ENCODE measurements around the gene IVNS1ABP.

IVNS1ABP gene

DNA sequence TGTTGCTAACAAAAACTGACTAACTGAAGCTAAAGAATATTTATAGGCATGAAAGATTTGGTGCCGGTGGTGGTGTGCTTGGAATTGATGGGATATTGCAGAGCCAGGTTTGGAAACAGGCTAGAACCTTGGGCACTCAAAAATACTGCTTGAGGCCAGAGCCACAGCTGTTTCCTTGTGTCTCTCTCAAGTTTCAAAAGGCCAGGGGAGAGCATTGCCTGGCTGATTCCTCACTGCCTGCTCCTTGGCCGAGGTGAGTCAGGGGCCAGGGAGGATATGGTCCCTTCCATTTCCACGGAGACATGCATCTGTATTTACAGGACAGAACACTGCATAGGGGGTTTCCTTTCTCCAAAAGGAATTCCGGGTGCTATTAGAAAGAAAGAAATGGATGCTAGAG, 36.1 kb upstream of the IVNS1ABP start:
- TF ChIP-seq, protein P1, sequence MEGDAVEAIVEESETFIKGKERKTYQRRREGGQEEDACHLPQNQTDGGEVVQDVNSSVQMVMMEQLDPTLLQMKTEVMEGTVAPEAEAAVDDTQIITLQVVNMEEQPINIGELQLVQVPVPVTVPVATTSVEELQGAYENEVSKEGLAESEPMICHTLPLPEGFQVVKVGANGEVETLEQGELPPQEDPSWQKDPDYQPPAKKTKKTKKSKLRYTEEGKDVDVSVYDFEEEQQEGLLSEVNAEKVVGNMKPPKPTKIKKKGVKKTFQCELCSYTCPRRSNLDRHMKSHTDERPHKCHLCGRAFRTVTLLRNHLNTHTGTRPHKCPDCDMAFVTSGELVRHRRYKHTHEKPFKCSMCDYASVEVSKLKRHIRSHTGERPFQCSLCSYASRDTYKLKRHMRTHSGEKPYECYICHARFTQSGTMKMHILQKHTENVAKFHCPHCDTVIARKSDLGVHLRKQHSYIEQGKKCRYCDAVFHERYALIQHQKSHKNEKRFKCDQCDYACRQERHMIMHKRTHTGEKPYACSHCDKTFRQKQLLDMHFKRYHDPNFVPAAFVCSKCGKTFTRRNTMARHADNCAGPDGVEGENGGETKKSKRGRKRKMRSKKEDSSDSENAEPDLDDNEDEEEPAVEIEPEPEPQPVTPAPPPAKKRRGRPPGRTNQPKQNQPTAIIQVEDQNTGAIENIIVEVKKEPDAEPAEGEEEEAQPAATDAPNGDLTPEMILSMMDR (IDR thresholded peaks at IDR 0.05; ENCODE audit: borderline replicate concordance, control extremely low read depth, extremely low read depth, insufficient read depth, missing control alignments), result no peak
- in situ Hi-C loops (cut with MboI; ENCODE audit: low sequenced_read_pairs, unreplicated experiment), result no loop called here
- DNase-seq (ENCODE audit: low spot score), result no peak

DNA sequence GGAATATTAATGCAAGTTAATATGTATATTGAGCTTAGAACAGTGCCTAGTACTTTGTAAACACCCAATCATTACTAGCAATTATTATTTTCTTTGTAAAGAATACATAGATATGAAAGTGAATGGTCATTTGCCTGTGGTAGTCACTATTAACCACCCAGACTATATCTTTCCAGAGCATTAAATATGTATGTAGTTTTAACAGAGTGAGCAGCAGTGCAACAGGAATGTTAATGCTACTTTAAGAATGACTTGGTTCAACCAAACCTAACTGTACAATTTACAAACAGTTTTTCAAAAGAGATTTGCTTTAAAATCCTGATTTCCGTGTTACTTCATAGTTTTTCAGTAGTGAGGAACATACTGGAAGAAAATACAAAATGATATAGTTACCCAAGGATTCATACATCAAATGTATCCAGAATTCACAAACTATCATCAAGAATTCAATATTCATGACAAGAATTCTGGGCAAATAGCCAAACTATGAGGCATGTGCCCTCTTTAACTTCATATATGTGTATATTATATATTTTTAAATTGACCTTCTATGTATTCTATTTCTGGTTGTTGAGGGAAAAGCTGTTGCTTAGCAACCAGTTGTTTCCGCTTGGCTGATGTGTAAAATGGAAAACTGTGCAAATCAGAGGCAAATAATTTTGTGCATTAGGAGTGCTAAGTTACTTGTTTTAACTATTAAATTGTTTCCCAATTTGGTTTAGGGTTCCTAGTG, 34.9 kb upstream of the IVNS1ABP start:
- in situ Hi-C loops (cut with MboI; ENCODE audit: low sequenced_read_pairs, unreplicated experiment), result no loop called here
- TF ChIP-seq, protein P1 (IDR thresholded peaks at IDR 0.05; ENCODE audit: borderline replicate concordance, control extremely low read depth, extremely low read depth, insufficient read depth, missing control alignments), result no peak
- DNase-seq (ENCODE audit: low spot score), result no peak

DNA sequence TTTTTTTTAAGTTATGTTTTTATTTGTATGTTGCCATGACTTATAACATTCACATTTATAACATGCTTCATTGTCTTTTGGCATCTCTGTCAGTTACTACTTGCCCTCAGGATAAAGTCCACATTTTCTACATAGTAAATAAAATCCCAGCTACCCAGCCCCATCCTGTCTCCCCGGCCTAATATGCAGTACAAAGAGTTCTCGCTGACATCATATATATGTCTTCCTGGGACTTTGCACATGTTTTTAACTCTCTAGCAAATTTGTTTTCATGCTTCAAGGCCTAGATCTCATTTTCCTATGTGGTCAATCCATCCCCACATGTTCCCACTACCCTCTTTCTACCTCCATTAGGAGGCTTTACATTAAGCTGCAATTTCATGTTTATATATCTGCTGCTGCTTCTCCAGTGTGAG, 33.0 kb upstream of the IVNS1ABP start:
- in situ Hi-C loops (cut with MboI; ENCODE audit: low sequenced_read_pairs, unreplicated experiment), result no loop called here

DNA sequence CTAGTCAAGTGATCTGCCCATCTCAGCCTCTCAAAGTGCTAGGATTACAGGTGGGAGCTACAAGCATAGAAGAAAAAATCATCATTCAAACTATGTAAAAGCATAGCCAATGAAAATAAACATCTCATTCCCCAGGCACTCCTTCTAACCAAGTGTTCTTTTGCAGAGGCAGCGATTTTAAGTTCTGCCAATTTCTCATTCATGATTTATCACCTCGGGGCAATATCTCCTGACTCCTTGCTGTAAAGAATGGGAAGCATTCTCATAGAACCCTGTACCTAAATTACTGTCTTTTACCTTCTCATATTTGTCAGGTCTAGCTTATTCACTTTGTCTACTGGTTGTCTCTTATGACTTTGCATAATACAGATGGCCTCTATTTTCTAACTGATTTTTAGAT, 32.5 kb upstream of the IVNS1ABP start:
- TF ChIP-seq, protein P1 (IDR thresholded peaks at IDR 0.05; ENCODE audit: borderline replicate concordance, control extremely low read depth, extremely low read depth, insufficient read depth, missing control alignments), result no peak
- in situ Hi-C loops (cut with MboI; ENCODE audit: low sequenced_read_pairs, unreplicated experiment), result no loop called here
- DNase-seq (ENCODE audit: low spot score), result no peak

More for the DNA sequence above, 33.0 kb upstream of the IVNS1ABP start:
- TF ChIP-seq, protein P1 (IDR thresholded peaks at IDR 0.05; ENCODE audit: borderline replicate concordance, control extremely low read depth, extremely low read depth, insufficient read depth, missing control alignments), result no peak
- no peak for DNase-seq (ENCODE audit: low spot score)

DNA sequence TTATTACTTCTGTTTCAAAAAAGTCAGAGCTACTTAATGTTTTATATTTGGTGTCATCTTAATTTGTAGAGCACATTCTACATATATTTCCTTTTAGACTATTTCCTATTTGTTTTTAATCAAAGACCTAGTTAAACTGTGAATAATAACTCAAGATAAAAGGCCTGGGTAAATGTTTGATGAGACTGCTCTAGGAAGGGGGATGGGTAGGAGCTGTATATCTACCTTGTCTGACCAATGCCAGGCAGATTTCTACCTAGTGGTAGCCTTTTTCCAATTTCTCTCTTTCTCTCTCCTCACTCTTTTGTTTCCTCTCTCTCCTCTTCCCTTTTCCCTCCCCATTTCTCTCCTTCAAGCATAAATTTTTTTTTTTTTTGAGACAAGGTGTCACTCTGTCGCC, 31.9 kb upstream of the IVNS1ABP start:
- DNase-seq (ENCODE audit: low spot score), result no peak
- in situ Hi-C loops (cut with MboI; ENCODE audit: low sequenced_read_pairs, unreplicated experiment), result no loop called here
- TF ChIP-seq, protein P1 (IDR thresholded peaks at IDR 0.05; ENCODE audit: borderline replicate concordance, control extremely low read depth, extremely low read depth, insufficient read depth, missing control alignments), result no peak

DNA sequence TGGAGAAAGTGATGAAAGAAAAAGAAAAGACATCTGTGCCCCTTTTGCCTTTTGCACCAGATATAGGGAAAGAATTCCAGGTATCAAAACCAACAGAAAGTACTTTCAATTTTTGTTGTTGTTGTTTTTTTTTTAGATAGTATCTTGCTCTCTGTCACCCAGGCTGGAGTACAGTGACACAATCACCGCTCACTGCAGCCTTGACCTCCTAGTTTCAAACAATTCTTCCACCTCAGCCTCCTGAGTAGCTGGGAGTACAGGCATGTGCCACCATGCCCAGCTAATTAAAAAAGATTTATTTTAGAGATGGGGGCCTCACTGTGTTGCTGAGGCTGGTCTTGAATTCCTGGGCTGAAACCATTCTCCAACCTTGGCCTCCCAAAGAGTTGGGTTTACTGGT, 31.3 kb upstream of the IVNS1ABP start:
- in situ Hi-C loops (cut with MboI; ENCODE audit: low sequenced_read_pairs, unreplicated experiment), result no loop called here
- no peak for DNase-seq (ENCODE audit: low spot score)
- TF ChIP-seq, protein P1 (IDR thresholded peaks at IDR 0.05; ENCODE audit: borderline replicate concordance, control extremely low read depth, extremely low read depth, insufficient read depth, missing control alignments), result no peak

All from GM13976 (cell line).